Mammary epithelial cell (primary cell): ENCODE measurements around the gene GBX1.

Experiments
- CTCF ChIP-seq, 2 donors: IDR thresholded peaks in 1 of 2; conservative IDR thresholded peaks in 1 of 2; 2 replicates each; pipeline ENCODE4 v1.5.1; 2011 to 2012; ENCODE audit warnings: inconsistent platforms in 2 of 2, low read length in 2 of 2, mild to moderate bottlenecking in 2 of 2, control low read depth in 1 of 2, low read depth in 1 of 2; ENCODE audit not compliant: insufficient read depth in 1 of 2; ENCODE audit errors: extremely low read depth in 1 of 2
- EZH2 ChIP-seq: IDR thresholded peaks from 2 replicates; pipeline ENCODE4 v1.6.1; 2012; ENCODE audit warnings: low read length, inconsistent platforms, borderline replicate concordance

GRCh38 chr7:151198945-151199848 is 31.7 kb upstream of the GBX1 start:
- TF ChIP-seq CTCF (conservative IDR thresholded peaks at IDR 0.05 in 1 of 2, IDR thresholded peaks at IDR 0.05 in 1 of 2; ENCODE audit: extremely low read depth in 1 of 2, insufficient read depth in 1 of 2, low read depth in 1 of 2, low read length in 2 of 2) = no peak
- no peak for TF ChIP-seq EZH2
